OCI-LY7 (cell line): ENCODE data around the gene KRT76.

Source experiments
- CTCF ChIP-seq: fragments of 200-600 bp; sonication (generic); conservative IDR thresholded peaks from 2 replicates; pipeline ENCODE4 v1.5.1; 2014; ENCODE audit warnings: mild to moderate bottlenecking, antibody characterized with exemption, low read length, moderate library complexity, mixed read lengths
- EZH2phosphoT487 ChIP-seq: fragments of 200-600 bp; sonication (generic); IDR thresholded peaks from 2 replicates; pipeline ENCODE4 v1.6.1; 2018; ENCODE audit warnings: low read depth, borderline replicate concordance, mild to moderate bottlenecking, mixed run types, antibody characterized with exemption, low read length, moderate library complexity, mixed read lengths

- TF ChIP-seq CTCF (no peak), EZH2phosphoT487 (no peak)
Measured at GRCh38 chr12:52808573-52809160, 31.5 kb upstream of the KRT76 start.
